Stimulated activated CD4-positive, alpha-beta T cell treated with anti-CD3 and anti-CD28 coated beads, Interleukin-15, amount 100 ng/mL, for 1 hour (primary cell): ENCODE results near the gene FXYD7.

Source experiments
- DNase-seq, 2 donors: peaks; one replicate each; pipeline ENCODE4 v3.0.0-alpha.2; 2020; ENCODE audit warnings: low read depth in 1 of 2, low spot score in 1 of 2

The FXYD7 gene

GRCh38 chr19:35109395-35110112 lies 33.5 kb upstream of the FXYD7 start:
- no peak for DNase-seq

- DNase-seq, result no peak
These were observed 32.1 kb upstream of the FXYD7 start for GRCh38 chr19:35110974-35111373.

DNA sequence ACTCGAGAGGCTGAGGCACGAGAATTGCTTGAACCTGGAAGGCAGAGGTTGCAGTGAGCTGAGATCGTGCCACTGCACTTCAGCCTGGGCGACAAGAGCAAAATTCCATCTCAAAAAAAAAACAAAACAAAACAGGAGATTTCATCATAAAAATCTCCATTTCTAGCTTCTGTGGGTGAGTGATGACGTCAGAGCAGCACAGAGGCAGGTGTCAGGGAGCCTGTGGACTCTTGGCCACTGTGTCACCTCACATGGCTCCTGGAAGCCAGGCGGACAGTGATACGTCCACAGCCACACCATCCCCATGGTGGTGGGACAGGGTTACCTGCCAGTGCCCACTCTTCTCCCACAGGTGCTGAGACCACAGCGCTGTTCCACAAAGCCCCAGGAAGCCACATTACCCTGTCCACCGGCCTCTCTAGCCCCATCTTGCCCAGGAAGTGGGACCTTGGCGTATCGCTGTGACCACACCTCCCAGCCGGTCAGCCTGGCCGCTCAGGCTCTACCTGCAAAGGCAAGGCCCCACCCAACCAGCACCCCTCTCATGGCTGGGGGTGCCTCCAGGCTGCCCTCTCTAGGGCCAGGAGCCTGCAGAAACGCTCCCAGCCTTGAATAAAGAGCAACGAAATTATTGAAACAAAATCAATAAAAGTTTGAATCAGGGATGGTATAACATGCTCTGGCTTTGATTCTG lies 29.9 kb upstream of the FXYD7 start:
- no peak for DNase-seq

GRCh38 chr19:35114353-35115176 lies 28.5 kb upstream of the FXYD7 start:
- DNase-seq, result peak; percentile 27 to 57

GRCh38 chr19:35115177-35115951 lies 27.7 kb upstream of the FXYD7 start, which contains the start of gene FXYD3:
TSS of gene FXYD3 (plus strand) at chr19:35115823. CDS start at chr19:35119377, 3,554 bp downstream.
- no peak for DNase-seq

GRCh38 chr19:35116072-35116801 lies 26.8 kb upstream of the FXYD7 start:
- DNase-seq, result no peak

- DNase-seq, result no peak
These were observed 25.9 kb upstream of the FXYD7 start for GRCh38 chr19:35117116-35117515.

- no peak for DNase-seq
These were observed 25.3 kb upstream of the FXYD7 start for GRCh38 chr19:35117799-35118198.

- DNase-seq, result no peak
These were observed 24.6 kb upstream of the FXYD7 start for GRCh38 chr19:35118268-35119020.

DNA sequence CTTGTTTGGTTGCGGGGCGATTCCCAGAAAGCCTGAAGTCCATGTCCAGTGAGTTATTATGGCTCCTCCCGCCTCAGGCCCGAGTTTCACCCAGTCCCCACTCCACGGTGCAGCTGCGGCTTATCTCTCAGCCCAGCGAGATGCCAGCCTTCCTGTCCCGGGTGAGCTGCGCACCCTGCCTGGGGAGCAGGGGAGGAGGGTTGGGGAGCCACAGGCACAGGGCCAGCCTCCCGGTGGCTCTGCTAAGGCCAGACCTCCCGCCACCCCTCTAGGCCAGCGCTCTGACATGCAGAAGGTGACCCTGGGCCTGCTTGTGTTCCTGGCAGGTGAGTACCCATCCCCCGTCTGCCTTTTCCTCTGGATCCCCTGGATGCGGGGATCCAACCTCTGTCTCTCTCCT lies 24.0 kb upstream of the FXYD7 start:
- DNase-seq, result no peak

- DNase-seq, result no peak
These were observed 23.4 kb upstream of the FXYD7 start for GRCh38 chr19:35119578-35120155.

DNA sequence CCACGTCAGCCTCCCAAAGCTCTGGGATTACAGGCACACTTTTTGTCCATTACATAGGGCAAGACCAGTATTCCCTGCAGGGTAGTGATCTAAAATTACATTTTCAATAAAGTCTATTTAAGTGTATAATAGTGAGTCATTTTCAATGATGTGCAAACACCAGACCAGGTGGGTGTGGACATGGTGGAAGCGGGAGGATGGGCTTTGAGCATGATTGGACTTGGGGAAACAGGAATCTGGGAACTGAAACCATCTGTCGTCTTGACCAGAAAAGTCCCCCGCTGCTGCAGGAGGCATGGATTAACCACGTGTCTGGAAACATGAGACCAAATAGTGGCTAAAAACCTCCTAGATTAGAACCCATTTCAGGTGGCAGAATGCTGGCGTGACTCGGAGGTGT lies 22.6 kb upstream of the FXYD7 start:
- no peak for DNase-seq

DNA sequence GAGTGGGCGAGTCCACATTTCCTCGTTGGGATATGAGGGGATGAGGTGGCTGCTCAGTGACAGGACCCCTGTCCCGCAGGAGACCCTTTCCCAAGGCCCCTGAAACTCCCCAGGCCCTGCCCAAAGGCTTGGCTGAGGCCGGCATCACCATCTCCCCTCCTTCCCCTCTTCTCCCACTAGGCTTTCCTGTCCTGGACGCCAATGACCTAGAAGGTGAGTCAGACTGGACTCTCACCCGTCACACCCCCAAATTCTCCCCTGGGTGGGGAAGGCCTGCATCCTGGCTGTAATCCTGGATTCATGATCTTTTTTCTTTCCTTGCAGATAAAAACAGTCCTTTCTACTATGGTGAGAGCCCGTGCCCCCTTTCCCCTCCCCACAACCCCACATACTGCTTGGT lies 22.2 kb upstream of the FXYD7 start:
- DNase-seq, result no peak

- no peak for DNase-seq
These were observed 20.1 kb upstream of the FXYD7 start for GRCh38 chr19:35122687-35123551.

DNA sequence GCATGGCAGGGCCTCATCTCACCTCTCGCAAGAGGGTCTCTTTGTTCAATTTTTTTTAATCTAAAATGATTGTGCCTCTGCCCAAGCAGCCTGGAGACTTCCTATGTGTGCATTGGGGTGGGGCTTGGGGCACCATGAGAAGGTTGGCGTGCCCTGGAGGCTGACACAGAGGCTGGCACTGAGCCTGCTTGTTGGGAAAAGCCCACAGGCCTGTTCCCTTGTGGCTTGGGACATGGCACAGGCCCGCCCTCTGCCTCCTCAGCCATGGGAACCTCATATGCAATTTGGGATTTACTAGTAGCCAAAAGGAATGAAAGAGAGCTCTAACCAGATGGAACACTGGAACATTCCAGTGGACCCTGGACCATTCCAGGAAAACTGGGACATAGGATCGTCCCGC lies 19.5 kb upstream of the FXYD7 start:
- DNase-seq, result no peak

GRCh38 chr19:35124098-35125060 lies 18.7 kb upstream of the FXYD7 start:
- DNase-seq, result peak; percentile 78 to 81

DNA sequence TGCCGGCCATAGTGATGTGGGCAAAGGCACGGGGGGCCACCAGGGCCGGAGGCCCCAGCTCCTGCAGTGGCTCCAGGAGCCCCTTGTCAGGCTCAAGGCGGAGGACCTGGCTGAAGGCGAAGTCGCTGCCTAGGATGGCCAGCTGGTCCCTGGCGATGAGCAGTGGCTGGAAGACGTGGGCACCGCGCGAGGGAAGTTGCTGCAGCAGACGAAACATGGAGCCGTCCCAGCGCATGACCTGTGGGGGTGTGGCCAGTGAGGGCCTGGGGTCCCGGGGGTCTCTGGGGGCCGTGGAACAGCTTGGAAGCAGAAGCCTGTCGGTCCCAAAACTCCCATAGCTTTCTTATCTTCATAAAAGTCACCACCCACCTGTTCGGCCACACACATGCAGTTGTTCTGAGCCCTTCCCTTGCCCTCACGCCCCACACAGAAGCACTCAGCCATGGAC lies 17.8 kb upstream of the FXYD7 start:
- DNase-seq, result no peak
